Esophagus muscularis mucosa (tissue), 3 donors: ENCODE results near the gene FBXO31.

Source experiments
- CTCF ChIP-seq, 3 experiments: fragments of 200-600 bp in 2 of 3; fragments of 450-650 bp in 1 of 3; sonication (generic) in 2 of 3; IDR thresholded peaks; one replicate each; pipeline ENCODE4 v1.5.1; 2017 to 2019; ENCODE audit warnings: antibody characterized with exemption in 3 of 3, mild to moderate bottlenecking in 2 of 3, moderate library complexity in 1 of 3
- POLR2AphosphoS5 ChIP-seq, 2 donors: sonication (generic); formaldehyde crosslinking; IDR thresholded peaks; one replicate each; pipeline ENCODE4 v1.6.1; 2017; ENCODE audit warnings: antibody characterized with exemption in 2 of 2

- no peak for TF ChIP-seq POLR2AphosphoS5 (IDR thresholded peaks at IDR 0.05)
- TF ChIP-seq CTCF (IDR thresholded peaks at IDR 0.05): no peak
Observed at GRCh38 chr16:87374313-87374712, 9.3 kb downstream of the FBXO31 start.
